HepG2 (cell line): Measurements from ENCODE around the gene SERPINA9. TPM values are rescaled to one million over a fixed set of nuclear protein-coding genes. Genes with fewer than 3 reads are reported as not detected.

Experiments
- DNMT3B ChIP-seq: conservative IDR thresholded peaks from 2 replicates; pipeline ENCODE4 v1.6.1; 2016; ENCODE audit warnings: missing biosample characterization, control low read depth
- FUBP1 ChIP-seq: sonication (generic); formaldehyde crosslinking; IDR thresholded peaks from 2 replicates; pipeline ENCODE4 v1.5.1; 2020; ENCODE audit warnings: missing genetic modification reagents, mild to moderate bottlenecking, borderline replicate concordance
- GFI1 ChIP-seq: sonication (generic); formaldehyde crosslinking; IDR thresholded peaks from 2 replicates; pipeline ENCODE4 v1.5.0; 2020; ENCODE audit warnings: missing genetic modification reagents, mild to moderate bottlenecking, borderline replicate concordance
- NR2F2 ChIP-seq: IDR thresholded peaks from 2 replicates; pipeline ENCODE4 v1.6.1; 2012; ENCODE audit warnings: low read depth, inconsistent platforms, borderline replicate concordance
- RXRA ChIP-seq: sonication (generic); formaldehyde crosslinking; IDR thresholded peaks from 2 replicates; pipeline ENCODE4 v1.5.1; 2020; ENCODE audit warnings: missing genetic modification reagents
- RXRB ChIP-seq: IDR thresholded peaks from 2 replicates; pipeline ENCODE4 v1.6.1; 2016; ENCODE audit warnings: borderline replicate concordance, missing genetic modification reagents, missing compliant biosample characterization
- TERF1 ChIP-seq: sonication (generic); formaldehyde crosslinking; IDR thresholded peaks from 2 replicates; pipeline ENCODE4 v1.8.0; 2022; ENCODE audit warnings: mild to moderate bottlenecking, missing genetic modification reagents, moderate library complexity
- TGIF2 ChIP-seq: IDR thresholded peaks from 2 replicates; pipeline ENCODE4 v1.6.1; 2016; ENCODE audit warnings: control low read depth, missing compliant biosample characterization
- WIZ ChIP-seq: sonication (generic); formaldehyde crosslinking; IDR thresholded peaks from 2 replicates; pipeline ENCODE4 v1.5.1; 2020; ENCODE audit warnings: mild to moderate bottlenecking, missing genetic modification reagents
- ZFX ChIP-seq: sonication (generic); formaldehyde crosslinking; IDR thresholded peaks from 2 replicates; pipeline ENCODE4 v1.4.0; 2020; ENCODE audit warnings: mild to moderate bottlenecking, low read depth, missing genetic modification reagents, moderate library complexity
- ZNF737 ChIP-seq: sonication (generic); formaldehyde crosslinking; IDR thresholded peaks from 2 replicates; pipeline ENCODE4 v1.5.0; 2020; ENCODE audit warnings: missing genetic modification reagents, mild to moderate bottlenecking, borderline replicate concordance
- polyA plus RNA-seq, 8 experiments: library from polyadenylated mRNA; depleted of rRNA in 3 of 8; stranded (reverse) in 7 of 8; unstranded in 1 of 8; fragments of >200 nt; fragmentation: Illumina TruSeq in 4 of 8; extraction: Trizol in 4 of 8; gene quantifications; 2 replicates each; pipeline versions ENCODE4 v1.2.1 to v1.2.3, GENCODE V29; 2011 to 2016; ENCODE audit warnings: low read depth in 4 of 8, missing spikeins in 1 of 8, mixed read lengths in 1 of 8; ENCODE audit not compliant: insufficient read depth in 1 of 8
- total RNA-seq, 5 experiments: library from RNA; depleted of rRNA; stranded (reverse); fragments of >200 nt; fragmentation: Illumina TruSeq; extraction: Trizol; gene quantifications; 2 replicates each; pipeline ENCODE4 v1.2.3, GENCODE V29; 2016; ENCODE audit warnings: low read depth in 1 of 5

The SERPINA9 gene
- total and polyA plus RNA-seq, 2 of the 13 experiments (the other 11 are each of a cell fraction or from before 2014, with no cell fraction given) = 0.21 TPM; not detected in 1

GRCh38 chr14:94441130-94441529, 34.9 kb downstream of the SERPINA9 start (continued):
- TF ChIP-seq FUBP1 (CRISPR knock-in tag) (peak; percentile 71; the same call in 1 of the 2 replicates), ZFX (CRISPR knock-in tag) (peak; percentile 40; the same call in 1 of the 2 replicates), RXRA (CRISPR knock-in tag) (no peak), NR2F2 (no peak), TGIF2 (CRISPR knock-in tag) (no peak), DNMT3B (CRISPR knock-in tag) (no peak), TERF1 (CRISPR knock-in tag) (no peak), GFI1 (CRISPR knock-in tag) (no peak), ZNF737 (CRISPR knock-in tag) (no peak), RXRB (CRISPR knock-in tag) (peak; percentile 2; the same call in 1 of the 2 replicates), WIZ (CRISPR knock-in tag) (no peak)
- TF ChIP-seq, all 625 proteins: peak for 11
